GM21737 (cell line): ENCODE measurements around the gene FCGBP.
"Not testable (repeated sequence)": the region's sequence is repeated elsewhere in the genome, so short reads cannot be mapped to it uniquely, and the experiment has no call there.

ENCODE experiments used
- ATAC-seq: cut with Tn5 transposase; IDR thresholded peaks from one replicate; pipeline ENCODE4 v1.9.1; 2021; ENCODE audit warnings: mild to moderate bottlenecking, moderate library complexity; ENCODE audit not compliant: unreplicated experiment

FCGBP gene

DNA sequence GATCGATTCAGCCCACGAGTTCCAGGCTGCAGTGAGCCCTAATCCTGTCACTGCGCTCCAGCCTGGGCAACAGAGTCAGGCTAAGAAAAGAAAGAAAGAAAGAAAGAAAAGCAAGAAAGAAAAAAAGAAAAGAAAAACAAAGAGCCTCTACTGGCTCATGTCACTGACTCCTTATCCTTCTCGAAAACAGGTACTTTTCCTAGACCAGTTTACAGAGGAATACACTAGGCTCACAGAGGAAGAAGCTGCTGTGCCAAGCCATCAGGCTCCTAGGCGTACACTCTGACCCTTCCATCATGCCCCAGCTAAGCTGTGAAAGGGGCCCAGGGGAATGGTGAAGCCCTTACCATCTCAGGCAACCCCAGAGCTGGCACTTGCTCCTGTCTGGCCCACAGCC is 41.9 kb downstream of the FCGBP start:
- ATAC-seq: not testable (repeated sequence)

DNA sequence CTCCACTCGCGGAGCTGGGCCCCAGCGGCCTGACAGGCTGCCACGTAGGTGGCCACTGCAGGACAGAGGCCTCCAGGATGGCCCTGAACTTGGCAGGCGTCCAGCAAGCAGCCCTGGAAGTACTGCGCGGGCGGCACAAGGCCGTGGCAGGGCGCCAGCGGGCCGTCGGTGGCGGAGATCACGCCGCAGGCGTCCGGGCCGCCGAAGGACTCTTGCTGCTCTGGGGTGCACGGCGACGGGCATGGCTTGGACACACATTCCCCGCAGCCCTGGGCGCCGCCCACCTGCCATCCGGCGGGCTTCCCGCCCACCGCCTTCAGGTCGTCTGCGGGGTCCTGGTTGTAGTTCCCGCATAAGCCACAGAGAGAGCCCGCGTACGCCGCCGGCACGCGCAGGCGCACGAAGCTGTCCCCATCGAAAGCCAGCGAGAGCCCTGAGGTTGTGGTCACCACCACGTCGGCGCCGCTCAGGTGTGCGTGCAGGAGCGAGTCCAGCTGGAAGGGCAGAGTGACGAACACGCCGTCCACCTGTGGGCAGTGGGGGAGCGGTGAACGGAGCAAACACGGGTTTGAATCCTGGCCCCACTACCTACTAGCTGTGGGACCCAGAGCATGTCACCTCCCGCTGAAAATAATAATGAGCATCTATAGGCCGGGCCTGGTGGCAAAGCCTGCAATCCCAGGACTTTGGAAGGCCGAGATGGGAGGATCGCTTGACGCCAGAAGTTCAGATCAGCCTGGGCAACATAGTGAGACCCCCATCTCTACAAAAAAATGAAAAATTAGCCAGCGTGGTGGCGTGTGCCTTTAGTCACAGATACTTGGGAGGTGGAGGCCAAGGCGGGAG is 42.6 kb downstream of the FCGBP start:
- not testable (repeated sequence) for ATAC-seq

- ATAC-seq: no peak
Observed at GRCh38 chr19:39890755-39891551, 43.5 kb downstream of the FCGBP start.

GRCh38 chr19:39889872-39890754 is 44.3 kb downstream of the FCGBP start:
- ATAC-seq: not testable (repeated sequence)

GRCh38 chr19:39887456-39887951 is 46.9 kb downstream of the FCGBP start:
- not testable (repeated sequence) for ATAC-seq

DNA sequence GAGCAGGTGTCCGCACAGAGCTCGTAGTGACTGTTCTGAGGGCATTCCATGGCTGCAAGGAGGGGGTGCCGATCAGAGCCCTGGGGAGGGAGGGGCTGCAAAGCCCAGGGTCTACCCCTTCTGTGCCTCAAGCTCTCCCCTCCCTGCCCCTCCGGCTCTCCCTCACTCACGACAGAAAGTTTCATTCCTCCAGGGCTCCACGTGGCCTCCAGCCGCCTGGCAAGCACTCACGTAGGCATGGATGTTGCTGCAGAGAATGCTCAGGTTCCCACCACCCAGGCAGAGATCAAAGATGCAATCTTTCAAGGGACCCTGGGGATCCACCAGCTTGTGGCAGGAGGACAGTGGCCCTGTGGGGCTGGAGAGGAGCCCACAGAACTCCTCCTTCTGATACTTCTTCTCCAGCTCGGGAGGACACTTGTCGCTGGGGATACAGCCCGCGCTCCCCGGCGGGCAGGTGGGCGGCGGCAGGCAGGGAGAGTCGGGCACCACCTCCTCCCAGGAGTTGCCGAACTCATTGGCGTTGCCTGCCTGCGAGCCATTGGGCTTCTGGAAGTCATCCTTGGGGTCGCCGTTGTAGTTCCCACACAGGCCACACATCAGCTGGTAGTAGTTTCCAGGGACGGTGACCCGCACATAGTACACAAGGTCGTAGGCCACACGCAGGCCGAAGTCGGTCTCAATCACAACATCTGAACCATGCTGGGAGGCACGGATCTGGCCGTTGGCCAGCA is 48.4 kb downstream of the FCGBP start:
- not testable (repeated sequence) for ATAC-seq

DNA sequence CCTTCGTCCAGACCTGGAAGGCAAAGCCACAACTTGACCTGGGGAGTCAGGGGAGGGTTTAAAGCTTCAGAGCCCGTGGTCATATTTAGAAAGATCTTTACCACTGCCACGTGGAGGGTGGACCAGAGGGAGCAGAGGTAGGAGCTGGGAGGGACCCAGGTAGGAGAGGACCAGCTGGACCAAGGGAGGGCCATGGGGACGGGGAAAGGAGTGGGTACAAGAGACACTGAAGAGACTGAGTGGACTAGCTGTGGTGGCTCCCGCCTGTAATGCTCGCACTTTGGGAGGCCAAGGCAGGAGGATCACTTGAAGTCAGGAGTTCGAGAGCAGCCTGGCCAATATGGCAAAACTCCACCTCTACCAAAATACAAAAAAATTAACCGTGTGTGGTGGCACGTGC is 49.7 kb downstream of the FCGBP start:
- ATAC-seq: not testable (repeated sequence)
